Upper lobe of left lung (tissue), 6 donors: ENCODE measurements around the gene GART. TPM values are rescaled to one million over a fixed set of nuclear protein-coding genes. Genes with fewer than 3 reads are reported as not detected.

Experiments
- ATAC-seq, 2 donors: fragments of 200-7000 bp; cut with Tn5 transposase; one replicate each; pipeline ENCODE4 v1.9.1; 2022; ENCODE audit warnings: mild to moderate bottlenecking in 2 of 2, moderate library complexity in 2 of 2; ENCODE audit not compliant: low FRiP score in 2 of 2
- DNase-seq, 2 donors: peaks; one replicate each; pipeline ENCODE4 v3.0.0-alpha.2; 2019 to 2020
- H3K27ac ChIP-seq, 4 donors: fragments of 200-600 bp; sonication (generic); one replicate each; pipeline ENCODE4 v1.5.1; 2016 to 2019
- H3K27me3 ChIP-seq, 4 donors: fragments of 200-600 bp; sonication (generic); one replicate each; pipeline ENCODE4 v1.5.1; 2017 to 2019
- H3K36me3 ChIP-seq, 4 donors: fragments of 200-600 bp; sonication (generic); one replicate each; pipeline ENCODE4 v1.5.1; 2016 to 2019
- H3K4me1 ChIP-seq, 4 donors: fragments of 200-600 bp; sonication (generic); one replicate each; pipeline ENCODE4 v1.5.1; 2018 to 2019
- H3K4me3 ChIP-seq, 4 donors: fragments of 200-600 bp; sonication (generic); one replicate each; pipeline ENCODE4 v1.5.1; 2017 to 2019; ENCODE audit warnings: mild to moderate bottlenecking in 2 of 4, moderate library complexity in 1 of 4
- H3K9me3 ChIP-seq, 4 donors: fragments of 200-600 bp; sonication (generic); one replicate each; pipeline ENCODE4 v1.5.1; 2018 to 2019
- EP300 ChIP-seq, 4 donors: sonication (generic); formaldehyde crosslinking; IDR thresholded peaks; one replicate each; pipeline ENCODE4 v1.5.1; 2017; ENCODE audit warnings: antibody characterized with exemption in 4 of 4, control low read depth in 2 of 4
- POLR2A ChIP-seq, 4 donors: fragments of 450-650 bp; IDR thresholded peaks; one replicate each; pipeline ENCODE4 v1.5.1; 2016 to 2017; ENCODE audit warnings: antibody characterized with exemption in 4 of 4, mild to moderate bottlenecking in 2 of 4
- POLR2AphosphoS5 ChIP-seq, 2 donors: sonication (generic); formaldehyde crosslinking; IDR thresholded peaks; one replicate each; pipeline ENCODE4 v1.5.1; 2017; ENCODE audit warnings: antibody characterized with exemption in 2 of 2
- WGBS, 2 donors: methylation state at CpG; one replicate each; pipeline ENCODE4 v1.1.5; 2017 to 2018; 5-methylcytosine and 5-hydroxymethylcytosine counted together
- total RNA-seq, 6 donors: library from RNA; depleted of rRNA in 4 of 6; stranded (reverse); fragments of >200 nt in 4 of 6; gene quantifications; one replicate each; pipeline versions ENCODE4 v1.1.0 to v1.2.1, GENCODE V29; 2016 to 2021
- TF ChIP-seq, protein P1 (sequence below), 6 experiments: fragments of 450-650 bp in 4 of 6; fragments of 200-600 bp in 2 of 6; sonication (generic) in 2 of 6; IDR thresholded peaks; one replicate each; pipeline ENCODE4 v1.5.1; 2016 to 2019; ENCODE audit warnings: antibody characterized with exemption in 6 of 6
- donor health status: DM: no; HTN: no; CAD: no; lungs with moderate emphysema.
- donor health status: DM: no; HTN: yes; CAD: no; lungs with severe emphysema.

The GART gene
- total RNA-seq, 6 donors from 2014 or later: 55.9 to 89.8 (median 64.3) TPM

DNA sequence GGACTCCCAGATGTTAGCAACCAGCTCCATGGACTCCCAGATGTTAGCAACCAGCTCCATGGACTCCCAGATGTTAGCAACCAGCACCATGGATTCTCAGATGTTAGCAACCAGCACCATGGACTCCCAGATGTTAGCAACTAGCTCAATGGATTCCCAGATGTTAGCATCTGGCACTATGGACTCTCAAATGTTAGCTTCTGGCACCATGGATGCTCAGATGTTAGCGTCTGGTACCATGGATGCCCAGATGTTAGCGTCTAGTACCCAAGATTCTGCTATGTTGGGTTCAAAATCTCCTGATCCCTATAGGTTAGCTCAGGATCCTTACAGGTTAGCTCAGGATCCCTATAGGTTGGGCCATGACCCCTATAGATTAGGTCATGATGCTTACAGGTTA, 9.7 kb upstream of the GART start:
- Histone ChIP-seq H3K4me3 (no peak overlapping the region), H3K4me1 (peaks cover 8 to 18% (median 11%) of the 10 kb centered on the region in 4 donors), H3K36me3 (peaks cover 55 to 98% (median 82%) of the 10 kb centered on the region in 4 donors), H3K27ac (no peak overlapping the region), H3K9me3 (no peaks in the 10 kb centered on the region), H3K27me3 (no peaks in the 10 kb centered on the region)
- TF ChIP-seq, protein P1, sequence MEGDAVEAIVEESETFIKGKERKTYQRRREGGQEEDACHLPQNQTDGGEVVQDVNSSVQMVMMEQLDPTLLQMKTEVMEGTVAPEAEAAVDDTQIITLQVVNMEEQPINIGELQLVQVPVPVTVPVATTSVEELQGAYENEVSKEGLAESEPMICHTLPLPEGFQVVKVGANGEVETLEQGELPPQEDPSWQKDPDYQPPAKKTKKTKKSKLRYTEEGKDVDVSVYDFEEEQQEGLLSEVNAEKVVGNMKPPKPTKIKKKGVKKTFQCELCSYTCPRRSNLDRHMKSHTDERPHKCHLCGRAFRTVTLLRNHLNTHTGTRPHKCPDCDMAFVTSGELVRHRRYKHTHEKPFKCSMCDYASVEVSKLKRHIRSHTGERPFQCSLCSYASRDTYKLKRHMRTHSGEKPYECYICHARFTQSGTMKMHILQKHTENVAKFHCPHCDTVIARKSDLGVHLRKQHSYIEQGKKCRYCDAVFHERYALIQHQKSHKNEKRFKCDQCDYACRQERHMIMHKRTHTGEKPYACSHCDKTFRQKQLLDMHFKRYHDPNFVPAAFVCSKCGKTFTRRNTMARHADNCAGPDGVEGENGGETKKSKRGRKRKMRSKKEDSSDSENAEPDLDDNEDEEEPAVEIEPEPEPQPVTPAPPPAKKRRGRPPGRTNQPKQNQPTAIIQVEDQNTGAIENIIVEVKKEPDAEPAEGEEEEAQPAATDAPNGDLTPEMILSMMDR (IDR thresholded peaks at IDR 0.05): no peak
- no peak for TF ChIP-seq EP300 (IDR thresholded peaks at IDR 0.05)
- TF ChIP-seq POLR2AphosphoS5 (IDR thresholded peaks at IDR 0.05): no peak
- TF ChIP-seq POLR2A (IDR thresholded peaks at IDR 0.05): no peak
- DNase-seq (no peak), ATAC-seq (no peak)
- 100% methylated on average over 2 of the region's 2 CpGs for whole genome bisulfite sequencing, 2 donors

DNA sequence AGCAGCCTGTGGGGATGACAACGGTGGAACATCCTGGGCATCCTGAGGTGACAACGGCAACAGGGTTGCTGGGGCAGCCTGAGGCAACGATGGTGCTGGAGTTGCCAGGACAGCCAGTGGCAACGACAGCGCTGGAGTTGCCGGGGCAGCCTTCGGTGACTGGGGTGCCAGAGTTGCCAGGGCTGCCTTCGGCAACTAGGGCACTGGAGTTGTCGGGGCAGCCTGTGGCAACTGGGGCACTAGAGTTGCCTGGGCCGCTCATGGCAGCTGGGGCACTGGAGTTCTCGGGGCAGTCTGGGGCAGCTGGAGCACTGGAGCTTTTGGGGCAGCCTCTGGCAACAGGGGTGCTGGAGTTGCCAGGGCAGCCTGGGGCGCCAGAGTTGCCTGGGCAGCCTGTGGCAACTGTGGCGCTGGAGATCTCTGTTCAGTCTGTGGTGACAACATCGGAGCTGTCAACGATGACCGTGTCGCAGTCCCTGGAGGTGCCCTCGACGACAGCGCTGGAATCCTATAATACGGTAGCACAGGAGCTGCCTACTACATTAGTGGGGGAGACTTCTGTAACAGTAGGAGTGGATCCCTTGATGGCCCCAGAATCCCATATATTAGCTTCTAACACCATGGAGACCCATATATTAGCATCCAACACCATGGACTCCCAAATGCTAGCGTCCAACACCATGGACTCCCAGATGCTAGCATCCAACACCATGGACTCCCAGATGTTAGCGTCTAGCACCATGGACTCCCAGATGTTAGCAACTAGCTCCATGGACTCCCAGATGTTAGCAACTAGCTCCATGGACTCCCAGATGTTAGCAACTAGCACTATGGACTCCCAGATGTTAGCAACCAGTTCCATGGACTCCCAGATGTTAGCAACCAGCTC, 9.1 kb upstream of the GART start:
- Histone ChIP-seq H3K9me3 (no peaks in the 10 kb centered on the region), H3K4me3 (no peak overlapping the region), H3K4me1 (peaks cover 10 to 20% (median 13%) of the 10 kb centered on the region in 4 donors), H3K27me3 (no peaks in the 10 kb centered on the region), H3K27ac (no peak overlapping the region), H3K36me3 (peaks cover 58 to 97% (median 79%) of the 10 kb centered on the region in 4 donors)
- peak; percentile 15 to 56 for ATAC-seq
- TF ChIP-seq POLR2AphosphoS5 (IDR thresholded peaks at IDR 0.05) (no peak), POLR2A (IDR thresholded peaks at IDR 0.05) (no peak), EP300 (IDR thresholded peaks at IDR 0.05) (no peak)
- TF ChIP-seq, protein P1 (IDR thresholded peaks at IDR 0.05): no peak
- DNase-seq: peak in 1 of 2 donors; percentile 58
- 97 to 98% methylated on average over 9 to 23 of the region's 23 CpGs for WGBS, 2 donors

DNA sequence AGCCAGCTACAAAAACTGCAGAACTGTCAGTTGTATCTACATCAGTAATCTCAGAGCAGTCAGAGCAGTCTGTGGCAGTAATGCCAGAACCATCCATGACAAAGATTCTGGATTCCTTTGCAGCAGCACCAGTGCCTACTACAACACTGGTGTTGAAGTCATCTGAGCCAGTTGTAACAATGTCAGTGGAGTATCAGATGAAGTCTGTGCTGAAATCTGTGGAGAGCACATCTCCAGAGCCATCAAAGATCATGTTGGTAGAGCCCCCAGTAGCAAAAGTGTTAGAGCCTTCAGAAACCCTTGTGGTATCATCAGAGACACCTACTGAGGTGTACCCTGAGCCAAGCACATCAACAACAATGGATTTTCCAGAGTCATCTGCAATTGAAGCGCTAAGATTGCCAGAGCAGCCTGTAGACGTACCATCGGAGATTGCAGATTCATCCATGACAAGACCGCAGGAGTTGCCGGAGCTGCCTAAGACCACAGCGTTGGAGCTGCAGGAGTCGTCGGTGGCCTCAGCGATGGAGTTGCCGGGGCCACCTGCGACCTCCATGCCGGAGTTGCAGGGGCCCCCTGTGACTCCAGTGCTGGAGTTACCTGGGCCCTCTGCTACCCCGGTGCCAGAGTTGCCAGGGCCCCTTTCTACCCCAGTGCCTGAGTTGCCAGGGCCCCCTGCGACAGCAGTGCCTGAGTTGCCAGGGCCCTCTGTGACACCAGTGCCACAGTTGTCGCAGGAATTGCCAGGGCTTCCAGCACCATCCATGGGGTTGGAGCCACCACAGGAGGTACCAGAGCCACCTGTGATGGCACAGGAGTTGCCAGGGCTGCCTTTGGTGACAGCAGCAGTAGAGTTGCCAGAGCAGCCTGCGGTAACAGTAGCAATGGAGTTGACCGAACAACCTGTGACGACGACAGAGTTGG, 8.2 kb upstream of the GART start:
- no peak for ATAC-seq
- Histone ChIP-seq H3K27me3 (no peaks in the 10 kb centered on the region), H3K4me1 (peaks cover 14 to 20% (median 16%) of the 10 kb centered on the region in 4 donors), H3K4me3 (no peak overlapping the region), H3K27ac (no peak overlapping the region), H3K9me3 (no peaks in the 10 kb centered on the region), H3K36me3 (peaks cover 58 to 88% (median 78%) of the 10 kb centered on the region in 4 donors)
- WGBS, 2 donors: 98 to 100% methylated on average over 4 to 18 of the region's 19 CpGs
- TF ChIP-seq POLR2A (IDR thresholded peaks at IDR 0.05) (no peak), EP300 (IDR thresholded peaks at IDR 0.05) (no peak), POLR2AphosphoS5 (IDR thresholded peaks at IDR 0.05) (no peak)
- TF ChIP-seq, protein P1 (IDR thresholded peaks at IDR 0.05): no peak
- peak in 1 of 2 donors; percentile 55 for DNase-seq

DNA sequence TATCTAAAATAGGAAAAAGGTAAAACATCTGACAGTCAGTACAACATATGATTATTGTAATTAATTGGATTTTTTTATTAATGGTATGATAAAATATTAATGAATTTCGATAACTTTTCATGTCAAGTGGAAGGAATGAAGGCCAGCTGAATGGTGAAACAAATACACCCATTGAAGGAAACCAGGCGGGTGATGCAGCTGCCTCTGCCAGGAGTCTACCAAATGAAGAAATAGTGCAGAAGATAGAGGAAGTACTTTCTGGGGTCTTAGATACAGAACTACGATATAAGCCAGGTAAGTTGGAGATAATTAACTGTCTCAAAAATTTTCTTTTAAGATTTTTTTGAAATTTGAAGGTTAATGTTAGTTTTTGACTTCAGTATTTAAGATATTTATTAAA, 4.2 kb upstream of the GART start:
- TF ChIP-seq, protein P1 (IDR thresholded peaks at IDR 0.05): no peak
- TF ChIP-seq POLR2A (IDR thresholded peaks at IDR 0.05): no peak
- no peak for TF ChIP-seq POLR2AphosphoS5 (IDR thresholded peaks at IDR 0.05)
- no peak for TF ChIP-seq EP300 (IDR thresholded peaks at IDR 0.05)
- H3K9me3 ChIP-seq: no peaks in the 10 kb centered on the region
- peaks cover 26 to 38% (median 29%) of the 10 kb centered on the region in 4 donors for H3K4me1 ChIP-seq
- no peak for DNase-seq
- H3K36me3 ChIP-seq: peaks cover 28 to 50% (median 39%) of the 10 kb centered on the region in 4 donors
- no peak overlapping the region for H3K27ac ChIP-seq
- 46 to 55% methylated on average over 3 of the region's 3 CpGs for WGBS, 2 donors
- no peak for ATAC-seq
- no peaks in the 10 kb centered on the region for H3K27me3 ChIP-seq
- H3K4me3 ChIP-seq: no peak overlapping the region
